ENCODE measurements around the gene MAGEA3. TPM values are rescaled to one million over a fixed set of nuclear protein-coding genes. Genes with fewer than 3 reads are reported as not detected.
"Not testable (repeated sequence)": the region's sequence is repeated elsewhere in the genome, so short reads cannot be mapped to it uniquely, and the experiment has no call there.

Gene MAGEA3
- total RNA-seq, 1 experiment from 2014 or later = not detected

DNA sequence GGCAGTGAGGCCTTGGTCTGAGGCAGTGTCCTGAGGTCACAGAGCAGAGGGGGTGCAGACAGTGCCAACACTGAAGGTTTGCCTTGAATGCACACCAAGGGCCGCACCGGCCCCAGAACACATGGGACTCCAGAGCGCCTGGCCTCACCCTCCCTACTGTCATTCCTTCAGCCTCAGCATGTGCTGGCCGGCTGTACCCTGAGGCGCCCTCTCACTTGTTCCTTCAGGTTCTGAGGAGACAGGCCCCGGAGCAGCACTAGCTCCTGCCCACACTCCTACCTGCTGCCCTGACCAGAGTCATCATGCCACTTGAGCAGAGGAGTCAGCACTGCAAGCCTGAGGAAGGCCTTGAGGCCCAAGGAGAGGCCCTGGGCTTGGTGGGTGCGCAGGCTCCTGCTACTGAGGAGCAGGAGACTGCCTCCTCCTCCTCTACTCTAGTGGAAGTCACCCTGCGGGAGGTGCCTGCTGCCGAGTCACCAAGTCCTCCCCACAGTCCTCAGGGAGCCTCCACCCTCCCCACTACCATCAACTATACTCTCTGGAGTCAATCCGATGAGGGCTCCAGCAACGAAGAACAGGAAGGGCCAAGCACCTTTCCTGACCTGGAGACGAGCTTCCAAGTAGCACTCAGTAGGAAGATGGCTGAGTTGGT is 37.4 kb downstream of the MAGEA3 start:
- H3K4me1 Mint-ChIP-seq = no peaks in the 10 kb centered on the region
- Histone ChIP-seq H3K14ac (ENCODE audit: insufficient read depth, low read length) (no peak overlapping the region), H3K18ac (ENCODE audit: insufficient read length, low read depth, low read length) (no peak overlapping the region), H2BK5ac (ENCODE audit: insufficient read length, low read length) (no peak overlapping the region), H3K23ac (ENCODE audit: insufficient read length, low read depth, low read length) (no peak overlapping the region), H2BK12ac (ENCODE audit: insufficient read length, low read depth, low read length) (no peak overlapping the region), H4K20me1 (ENCODE audit: control insufficient read depth, insufficient read depth, insufficient read length) (no peaks in the 10 kb centered on the region), H4K8ac (replicated peaks; ENCODE audit: insufficient read length, low read depth, low read length) (no peak overlapping the region), H3K79me1 (ENCODE audit: insufficient read depth, low read depth, low read length, poor library complexity, severe bottlenecking) (no peaks in the 10 kb centered on the region), H2AK5ac (ENCODE audit: insufficient read length, low read length) (no peak overlapping the region), H3K27ac (ENCODE audit: insufficient read length, low read depth, low read length) (no peak overlapping the region), H3K4ac (ENCODE audit: low read depth, low read length) (no peak overlapping the region), H3K9me3 (ENCODE audit: control insufficient read depth, low read depth, low read length) (peaks cover 4% of the 10 kb centered on the region), H2BK120ac (ENCODE audit: low read depth, low read length, poor library complexity, severe bottlenecking) (no peak overlapping the region), H3K56ac (ENCODE audit: insufficient read length, low read depth, low read length) (no peak overlapping the region), H3K27me3 (ENCODE audit: insufficient read depth, low read length) (no peaks in the 10 kb centered on the region), H2AFZ (ENCODE audit: low read length) (no peak overlapping the region), H3K4me1 (ENCODE audit: insufficient read depth, low read length) (no peaks in the 10 kb centered on the region), H3K4me2 (ENCODE audit: insufficient read depth, insufficient read length, low read length) (no peak overlapping the region), H2BK15ac (ENCODE audit: low read depth, low read length) (no peak overlapping the region), H3T11ph (ENCODE audit: low read length) (no peak overlapping the region), H3K79me2 (ENCODE audit: insufficient read depth, low read length) (no peaks in the 10 kb centered on the region), H4K91ac (ENCODE audit: insufficient read length, low read depth, low read length) (no peak overlapping the region), H3K23me2 (ENCODE audit: insufficient read length, low read depth, low read length, poor library complexity, severe bottlenecking) (no peaks in the 10 kb centered on the region), H3K9ac (ENCODE audit: extremely low read depth, insufficient read length, low read length) (no peak overlapping the region), H4K5ac (ENCODE audit: insufficient read length, low read depth, low read length) (no peak overlapping the region), H2BK20ac (ENCODE audit: low read depth, low read length, poor library complexity, severe bottlenecking) (no peak overlapping the region)
- H3K9me3 Mint-ChIP-seq = peaks cover 61 to 82% of the 10 kb centered on the region in 2 experiments
- H3K4me3 Mint-ChIP-seq = no peak overlapping the region
- DNase-seq = no peak
- peaks cover 5% of the 10 kb centered on the region for H3K27me3 Mint-ChIP-seq (ENCODE audit: low read depth)
- TF ChIP-seq, protein P1, sequence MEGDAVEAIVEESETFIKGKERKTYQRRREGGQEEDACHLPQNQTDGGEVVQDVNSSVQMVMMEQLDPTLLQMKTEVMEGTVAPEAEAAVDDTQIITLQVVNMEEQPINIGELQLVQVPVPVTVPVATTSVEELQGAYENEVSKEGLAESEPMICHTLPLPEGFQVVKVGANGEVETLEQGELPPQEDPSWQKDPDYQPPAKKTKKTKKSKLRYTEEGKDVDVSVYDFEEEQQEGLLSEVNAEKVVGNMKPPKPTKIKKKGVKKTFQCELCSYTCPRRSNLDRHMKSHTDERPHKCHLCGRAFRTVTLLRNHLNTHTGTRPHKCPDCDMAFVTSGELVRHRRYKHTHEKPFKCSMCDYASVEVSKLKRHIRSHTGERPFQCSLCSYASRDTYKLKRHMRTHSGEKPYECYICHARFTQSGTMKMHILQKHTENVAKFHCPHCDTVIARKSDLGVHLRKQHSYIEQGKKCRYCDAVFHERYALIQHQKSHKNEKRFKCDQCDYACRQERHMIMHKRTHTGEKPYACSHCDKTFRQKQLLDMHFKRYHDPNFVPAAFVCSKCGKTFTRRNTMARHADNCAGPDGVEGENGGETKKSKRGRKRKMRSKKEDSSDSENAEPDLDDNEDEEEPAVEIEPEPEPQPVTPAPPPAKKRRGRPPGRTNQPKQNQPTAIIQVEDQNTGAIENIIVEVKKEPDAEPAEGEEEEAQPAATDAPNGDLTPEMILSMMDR (conservative IDR thresholded peaks at IDR 0.05) = no peak
- peaks cover 0 to 2% (median 1%) of the 10 kb centered on the region in 3 experiments; a peak in 2 of 7 replicates for H3K36me3 Mint-ChIP-seq (ENCODE audit: insufficient read depth in 1 of 3, low read depth in 3 of 3)
- WGBS (ENCODE audit: extremely low coverage, insufficient read length, low lambda C conversion rate) = no CpG with 5 or more reads among the region's 12 CpGs
- H3K27ac Mint-ChIP-seq = no peak overlapping the region

DNA sequence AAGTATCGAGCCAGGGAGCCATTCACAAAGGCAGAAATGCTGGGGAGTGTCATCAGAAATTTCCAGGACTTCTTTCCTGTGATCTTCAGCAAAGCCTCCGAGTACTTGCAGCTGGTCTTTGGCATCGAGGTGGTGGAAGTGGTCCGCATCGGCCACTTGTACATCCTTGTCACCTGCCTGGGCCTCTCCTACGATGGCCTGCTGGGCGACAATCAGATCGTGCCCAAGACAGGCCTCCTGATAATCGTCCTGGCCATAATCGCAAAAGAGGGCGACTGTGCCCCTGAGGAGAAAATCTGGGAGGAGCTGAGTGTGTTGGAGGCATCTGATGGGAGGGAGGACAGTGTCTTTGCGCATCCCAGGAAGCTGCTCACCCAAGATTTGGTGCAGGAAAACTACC is 37.9 kb downstream of the MAGEA3 start:
- not testable (repeated sequence) for H3K4ac ChIP-seq (ENCODE audit: low read depth, low read length); H2AK5ac ChIP-seq (ENCODE audit: insufficient read length, low read length); H2AFZ ChIP-seq (ENCODE audit: low read length); H3K27ac ChIP-seq (ENCODE audit: insufficient read length, low read depth, low read length); H4K20me1 ChIP-seq (ENCODE audit: control insufficient read depth, insufficient read depth, insufficient read length); H3K9ac ChIP-seq (ENCODE audit: extremely low read depth, insufficient read length, low read length); H3K27me3 Mint-ChIP-seq (ENCODE audit: low read depth); DNase-seq; H3K4me1 ChIP-seq (ENCODE audit: insufficient read depth, low read length); H3K27me3 ChIP-seq (ENCODE audit: insufficient read depth, low read length); H4K91ac ChIP-seq (ENCODE audit: insufficient read length, low read depth, low read length); H3K56ac ChIP-seq (ENCODE audit: insufficient read length, low read depth, low read length); H2BK12ac ChIP-seq (ENCODE audit: insufficient read length, low read depth, low read length); H2BK120ac ChIP-seq (ENCODE audit: low read depth, low read length, poor library complexity, severe bottlenecking); H2BK20ac ChIP-seq (ENCODE audit: low read depth, low read length, poor library complexity, severe bottlenecking); H3K14ac ChIP-seq (ENCODE audit: insufficient read depth, low read length); H3K79me1 ChIP-seq (ENCODE audit: insufficient read depth, low read depth, low read length, poor library complexity, severe bottlenecking); H3K4me3 Mint-ChIP-seq; H2BK5ac ChIP-seq (ENCODE audit: insufficient read length, low read length); H3T11ph ChIP-seq (ENCODE audit: low read length); H3K79me2 ChIP-seq (ENCODE audit: insufficient read depth, low read length); H3K9me3 ChIP-seq (ENCODE audit: control insufficient read depth, low read depth, low read length); H3K4me1 Mint-ChIP-seq; H4K5ac ChIP-seq (ENCODE audit: insufficient read length, low read depth, low read length); H4K8ac ChIP-seq (replicated peaks; ENCODE audit: insufficient read length, low read depth, low read length); H2BK15ac ChIP-seq (ENCODE audit: low read depth, low read length); H3K36me3 Mint-ChIP-seq (ENCODE audit: insufficient read depth in 1 of 3, low read depth in 3 of 3); H3K23me2 ChIP-seq (ENCODE audit: insufficient read length, low read depth, low read length, poor library complexity, severe bottlenecking); H3K4me2 ChIP-seq (ENCODE audit: insufficient read depth, insufficient read length, low read length); H3K23ac ChIP-seq (ENCODE audit: insufficient read length, low read depth, low read length); H3K18ac ChIP-seq (ENCODE audit: insufficient read length, low read depth, low read length)
- H3K9me3 Mint-ChIP-seq = peaks cover 60 to 79% of the 10 kb centered on the region in 2 experiments
- no CpG with 5 or more reads among the region's 12 CpGs for WGBS (ENCODE audit: extremely low coverage, insufficient read length, low lambda C conversion rate)
- H3K27ac Mint-ChIP-seq = peak overlapping the region in 1 of 3 experiments; percentile 35; a peak in 1 of 7 replicates
